OCI-LY7 (cell line): ENCODE data around the gene GALNT10. TPM values are rescaled to one million over a fixed set of nuclear protein-coding genes. Genes with fewer than 3 reads are reported as not detected.

Experiments
- BruUV-seq: library from RNA; stranded (reverse); fragments of 400-500 nt; replicated peaks from 2 replicates; lab custom pipeline; 2021; lab: Mats Ljungman, UMichigan
- CTCF ChIA-PET: fragments of 300-600 bp; sonication (Branson Sonifier 250); formaldehyde crosslinking; loops from one replicate; lab custom pipeline; 2022; ENCODE audit warnings: antibody characterized with exemption; ENCODE audit not compliant: unreplicated experiment; lab: Charles Lee
- POLR2A ChIA-PET: fragments of 300-600 bp; sonication (Branson Sonifier 250); formaldehyde crosslinking; loops from one replicate; lab custom pipeline; 2022; ENCODE audit warnings: antibody characterized with exemption; lab: Charles Lee
- DNase-seq: peaks from one replicate; pipeline ENCODE4 v3.0.0-alpha.2; 2015; ENCODE audit warnings: low spot score
- H2AFZ ChIP-seq: fragments of 200-600 bp; sonication (generic), shearing (Covaris generic); 2 replicates; pipeline ENCODE4 v1.6.1; 2014; ENCODE audit warnings: mild to moderate bottlenecking, antibody characterized with exemption, low read length, moderate library complexity
- H3K27ac ChIP-seq: fragments of 200-600 bp; sonication (generic); 2 replicates; pipeline ENCODE4 v1.5.1; 2014; ENCODE audit warnings: mixed run types, low read depth, mild to moderate bottlenecking, moderate library complexity, low read length, inconsistent platforms; ENCODE audit not compliant: poor library complexity, severe bottlenecking
- H3K36me3 ChIP-seq: fragments of 200-600 bp; sonication (generic); 2 replicates; pipeline ENCODE4 v1.6.1; 2014; ENCODE audit warnings: mild to moderate bottlenecking, antibody characterized with exemption, low read length, moderate library complexity, mixed read lengths; ENCODE audit not compliant: insufficient read depth
- H3K4me1 ChIP-seq: fragments of 200-600 bp; sonication (generic); 2 replicates; pipeline ENCODE4 v1.5.1; 2014; ENCODE audit warnings: mild to moderate bottlenecking, low read length; ENCODE audit not compliant: insufficient read depth, poor library complexity, severe bottlenecking
- H3K4me2 ChIP-seq: fragments of 200-600 bp; sonication (generic); 2 replicates; pipeline ENCODE4 v1.6.1; 2014; ENCODE audit warnings: mild to moderate bottlenecking, low read length
- H3K4me3 ChIP-seq: fragments of 200-600 bp; sonication (generic); 2 replicates; pipeline ENCODE4 v1.5.1; 2014; ENCODE audit warnings: mild to moderate bottlenecking, low read depth, low read length; ENCODE audit not compliant: poor library complexity, severe bottlenecking
- H3K79me2 ChIP-seq: fragments of 200-600 bp; sonication (generic); 2 replicates; pipeline ENCODE4 v1.6.1; 2016; ENCODE audit warnings: low read depth, mild to moderate bottlenecking, low read length, moderate library complexity, mixed read lengths; ENCODE audit not compliant: insufficient read depth
- H3K9me2 ChIP-seq: fragments of 200-600 bp; sonication (generic); 2 replicates; pipeline ENCODE4 v1.6.1; 2016; ENCODE audit warnings: mild to moderate bottlenecking, low read length, mixed read lengths; ENCODE audit not compliant: insufficient read depth
- H3K9me3 ChIP-seq: fragments of 200-600 bp; sonication (generic); 2 replicates; pipeline ENCODE4 v1.6.1; 2014; ENCODE audit warnings: mild to moderate bottlenecking, mixed run types, low read length, mixed read lengths
- H4K20me1 ChIP-seq: fragments of 200-600 bp; sonication (generic); 2 replicates; pipeline ENCODE4 v1.6.1; 2014; ENCODE audit warnings: mild to moderate bottlenecking, antibody characterized with exemption, low read length, moderate library complexity, mixed read lengths; ENCODE audit not compliant: insufficient read depth
- EZH2phosphoT487 ChIP-seq: fragments of 200-600 bp; sonication (generic); IDR thresholded peaks from 2 replicates; pipeline ENCODE4 v1.6.1; 2018; ENCODE audit warnings: low read depth, borderline replicate concordance, mild to moderate bottlenecking, mixed run types, antibody characterized with exemption, low read length, moderate library complexity, mixed read lengths
- intact Hi-C: fragments of 100-400 bp; cut with micrococcal nuclease; formaldehyde crosslinking; loops from one replicate; pipeline ENCODE4 v1.10.0; 2022; ENCODE audit not compliant: unreplicated experiment
- total RNA-seq, 2 experiments: library from RNA; depleted of rRNA in 1 of 2; stranded (reverse); fragments of >200 nt in 1 of 2; shearing (Covaris generic) in 1 of 2; gene quantifications; 2 replicates each; pipeline ENCODE4 v1.2.3, GENCODE V29; 2014 to 2022
- TF ChIP-seq, protein P1 (sequence below): fragments of 200-600 bp; sonication (generic); conservative IDR thresholded peaks from 2 replicates; pipeline ENCODE4 v1.5.1; 2014; ENCODE audit warnings: mild to moderate bottlenecking, antibody characterized with exemption, low read length, moderate library complexity, mixed read lengths

The GALNT10 gene
- total RNA-seq, 2 experiments from 2014 or later, result 7.3 to 20.6 TPM

DNA sequence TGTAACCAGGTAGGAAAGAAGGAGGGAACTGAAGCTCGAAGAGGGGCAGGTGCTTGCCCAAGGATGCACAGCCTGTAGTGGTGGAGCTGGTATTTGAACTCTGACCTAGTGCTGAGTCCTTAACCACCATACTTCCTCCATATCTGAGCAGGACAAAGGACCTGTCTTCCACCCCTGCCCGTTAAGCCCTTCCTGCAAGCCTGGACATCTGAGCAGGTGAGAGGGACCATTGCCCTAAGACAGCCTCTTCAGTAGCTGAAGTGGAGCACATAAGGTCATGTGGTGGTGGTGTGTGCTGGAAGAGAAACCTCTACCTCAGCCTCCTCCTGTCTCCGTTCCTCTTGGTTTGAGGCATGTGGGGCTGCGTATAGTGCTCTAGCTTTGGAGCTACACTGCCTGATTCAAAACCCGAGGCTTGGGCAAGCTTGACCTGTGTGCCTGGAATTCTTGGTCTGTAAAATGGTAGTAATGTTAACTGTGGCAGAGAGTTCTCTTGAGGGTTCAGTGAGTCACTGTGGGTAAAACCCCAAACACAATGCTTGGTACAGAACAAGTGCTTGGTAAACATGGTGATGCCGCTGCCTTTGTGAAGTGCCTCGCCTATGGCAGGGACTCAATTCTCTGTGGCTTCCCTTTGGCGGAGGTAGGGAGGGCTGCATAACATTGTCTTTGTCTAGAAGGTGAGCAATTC, 7.4 kb downstream of the GALNT10 start:
- H3K27ac ChIP-seq, result no peak overlapping the region
- no peak overlapping the region for H3K4me3 ChIP-seq
- no TSS peak for BruUV-seq

DNA sequence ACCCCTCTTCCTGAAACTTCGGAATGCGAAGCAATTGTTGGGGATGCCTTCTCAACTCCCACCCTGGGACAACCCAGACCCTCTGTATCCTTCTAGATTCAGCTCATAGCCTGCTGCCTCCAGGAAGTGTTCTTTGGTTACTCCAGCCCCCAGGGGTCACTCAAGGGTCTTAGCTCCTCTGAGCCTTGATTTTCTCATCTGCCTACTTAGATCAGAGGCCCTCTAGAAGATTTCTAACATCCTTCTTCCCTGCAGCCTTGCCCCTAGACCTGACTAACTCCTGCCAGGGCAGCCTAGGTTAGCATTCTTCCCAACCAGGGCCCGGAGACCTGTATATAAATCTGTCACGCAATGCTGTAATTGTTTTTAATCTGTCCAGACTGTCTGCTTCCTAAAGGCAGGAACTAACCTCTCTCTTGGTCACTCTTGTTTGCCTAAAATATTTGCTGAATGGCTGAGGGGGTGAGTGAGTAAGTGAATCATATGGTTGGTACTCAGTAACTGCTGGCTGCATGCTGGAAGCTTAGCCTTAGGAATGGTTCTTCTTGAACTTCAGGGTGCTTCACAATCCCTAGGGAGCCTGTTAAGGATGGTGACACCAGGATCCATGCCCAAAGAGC, 8.2 kb downstream of the GALNT10 start:
- Histone ChIP-seq H2AFZ (no peak overlapping the region), H4K20me1 (no peaks in the 10 kb centered on the region), H3K9me3 (no peaks in the 10 kb centered on the region), H3K79me2 (no peaks in the 10 kb centered on the region), H3K4me1 (no peaks in the 10 kb centered on the region), H3K27ac (no peak overlapping the region), H3K4me2 (no peak overlapping the region), H3K9me2 (no peaks in the 10 kb centered on the region), H3K4me3 (no peak overlapping the region), H3K36me3 (no peaks in the 10 kb centered on the region)
- no peak for DNase-seq
- CTCF ChIA-PET, result no interaction called here
- TF ChIP-seq, protein P1, sequence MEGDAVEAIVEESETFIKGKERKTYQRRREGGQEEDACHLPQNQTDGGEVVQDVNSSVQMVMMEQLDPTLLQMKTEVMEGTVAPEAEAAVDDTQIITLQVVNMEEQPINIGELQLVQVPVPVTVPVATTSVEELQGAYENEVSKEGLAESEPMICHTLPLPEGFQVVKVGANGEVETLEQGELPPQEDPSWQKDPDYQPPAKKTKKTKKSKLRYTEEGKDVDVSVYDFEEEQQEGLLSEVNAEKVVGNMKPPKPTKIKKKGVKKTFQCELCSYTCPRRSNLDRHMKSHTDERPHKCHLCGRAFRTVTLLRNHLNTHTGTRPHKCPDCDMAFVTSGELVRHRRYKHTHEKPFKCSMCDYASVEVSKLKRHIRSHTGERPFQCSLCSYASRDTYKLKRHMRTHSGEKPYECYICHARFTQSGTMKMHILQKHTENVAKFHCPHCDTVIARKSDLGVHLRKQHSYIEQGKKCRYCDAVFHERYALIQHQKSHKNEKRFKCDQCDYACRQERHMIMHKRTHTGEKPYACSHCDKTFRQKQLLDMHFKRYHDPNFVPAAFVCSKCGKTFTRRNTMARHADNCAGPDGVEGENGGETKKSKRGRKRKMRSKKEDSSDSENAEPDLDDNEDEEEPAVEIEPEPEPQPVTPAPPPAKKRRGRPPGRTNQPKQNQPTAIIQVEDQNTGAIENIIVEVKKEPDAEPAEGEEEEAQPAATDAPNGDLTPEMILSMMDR, result no peak
- no peak for TF ChIP-seq EZH2phosphoT487
- no TSS peak for BruUV-seq
- POLR2A ChIA-PET, result no interaction called here
- intact Hi-C loops, result no loop called here

More for the DNA sequence above, 7.4 kb downstream of the GALNT10 start:
- intact Hi-C loops, result no loop called here
- H3K9me3 ChIP-seq, result no peaks in the 10 kb centered on the region
- CTCF ChIA-PET, result no interaction called here
- H3K4me1 ChIP-seq, result no peaks in the 10 kb centered on the region
- POLR2A ChIA-PET, result interaction anchor here (0.8 to 1.5 kb wide), 3 partner anchors 9 to 159 kb away, joined by 3 to 4 read pairs (median 4); partner anchors contain the start of genes FAM114A2 and MFAP3
- no peak for TF ChIP-seq EZH2phosphoT487
- TF ChIP-seq, protein P1, result no peak
- no peaks in the 10 kb centered on the region for H4K20me1 ChIP-seq
- DNase-seq, result no peak
- H3K79me2 ChIP-seq, result no peaks in the 10 kb centered on the region
- H3K4me2 ChIP-seq, result no peak overlapping the region
- no peaks in the 10 kb centered on the region for H3K9me2 ChIP-seq
- H2AFZ ChIP-seq, result no peak overlapping the region
- no peaks in the 10 kb centered on the region for H3K36me3 ChIP-seq

DNA sequence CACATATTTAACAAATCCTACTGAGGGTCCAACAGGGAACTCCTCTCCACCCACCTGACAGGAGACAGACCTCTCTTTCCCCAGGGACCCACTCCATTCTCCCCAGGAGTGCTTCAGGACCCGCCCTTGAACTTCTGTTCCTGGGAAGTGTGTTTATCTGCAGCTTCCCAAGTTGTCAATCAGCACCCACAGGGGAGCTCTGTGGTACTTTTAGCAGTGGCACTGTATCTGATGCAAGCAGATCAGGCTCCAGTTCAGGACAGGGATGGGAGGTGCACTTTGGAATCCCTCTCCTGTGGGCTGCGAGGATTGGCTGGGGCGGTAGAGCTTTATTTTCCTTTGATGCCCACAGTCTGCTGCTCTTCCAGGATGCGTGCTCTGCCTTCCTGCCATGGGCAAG, 8.7 kb downstream of the GALNT10 start:
- Histone ChIP-seq H3K79me2 (no peaks in the 10 kb centered on the region), H4K20me1 (no peaks in the 10 kb centered on the region), H3K9me3 (no peaks in the 10 kb centered on the region), H3K9me2 (no peaks in the 10 kb centered on the region), H3K4me1 (no peaks in the 10 kb centered on the region), H3K4me2 (no peak overlapping the region), H3K4me3 (no peak overlapping the region), H2AFZ (no peak overlapping the region), H3K27ac (no peak overlapping the region), H3K36me3 (no peaks in the 10 kb centered on the region)
- no peak for DNase-seq
- intact Hi-C loops, result no loop called here
- TF ChIP-seq, protein P1, result no peak
- no peak for TF ChIP-seq EZH2phosphoT487
- CTCF ChIA-PET, result no interaction called here
- BruUV-seq, result no TSS peak
- POLR2A ChIA-PET, result no interaction called here
